ENCODE results near the gene DRC3.

The DRC3 gene

GRCh38 chr17:17970699-17971430, 1.8 kb upstream of the DRC3 start:
- DNase-seq: no peak

DNA sequence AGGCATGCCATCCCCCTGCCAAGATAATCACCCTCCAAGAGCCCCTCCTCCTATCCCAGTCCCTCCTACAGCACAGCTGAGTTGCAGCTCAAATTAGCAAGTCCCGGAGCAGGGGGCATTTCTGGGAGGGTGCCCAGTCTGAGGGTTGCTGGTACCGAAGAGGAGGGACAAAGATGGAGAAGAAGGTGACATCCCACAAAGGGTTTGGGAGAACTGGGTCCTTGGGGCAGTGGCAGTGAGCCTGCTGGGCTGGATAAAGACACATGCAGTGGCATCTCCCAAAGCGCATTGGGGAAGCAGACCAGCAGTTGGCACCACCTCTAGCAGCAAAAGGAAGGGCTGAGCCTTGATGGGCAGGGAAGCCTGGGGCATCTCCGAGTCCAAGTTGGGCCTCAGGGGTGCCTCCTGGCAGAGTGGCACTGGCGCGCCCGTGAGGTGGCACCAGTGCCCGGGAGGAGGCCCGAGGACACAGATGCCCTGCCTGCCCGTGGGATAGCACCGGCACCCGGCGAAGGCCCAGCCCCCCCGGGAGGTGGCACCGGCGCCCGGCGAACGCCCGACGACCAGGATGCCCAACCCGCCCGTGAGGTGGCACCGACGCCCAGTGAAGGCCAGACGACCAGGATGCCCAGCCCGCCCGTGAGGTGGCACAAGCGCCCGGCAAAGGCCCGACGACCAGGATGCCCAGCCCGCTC, 1.1 kb upstream of the DRC3 start:
- no peak for DNase-seq

- DNase-seq: no peak
Measured at GRCh38 chr17:17972952-17973254, 241 bp downstream of the DRC3 start.

DNA sequence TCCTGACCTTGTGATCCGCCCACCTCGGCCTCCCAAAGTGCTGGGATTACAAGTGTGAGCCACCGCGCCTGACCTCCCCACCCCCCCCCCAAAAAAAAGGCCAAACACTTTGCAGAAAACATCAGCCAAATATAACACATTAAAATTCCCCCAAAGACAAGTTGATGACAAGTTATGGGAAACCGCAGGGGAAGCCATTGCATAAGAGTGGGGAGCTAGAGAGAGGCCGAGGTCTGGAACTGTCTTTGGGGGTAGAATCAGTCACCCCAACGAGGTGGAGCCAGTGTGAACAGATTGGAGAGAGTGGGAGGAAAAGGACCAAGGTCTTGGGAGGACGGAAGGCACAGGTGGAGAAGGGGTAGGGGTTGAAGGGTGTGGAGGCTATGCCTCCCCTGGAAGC, 2.8 kb downstream of the DRC3 start:
- no peak for DNase-seq

DNA sequence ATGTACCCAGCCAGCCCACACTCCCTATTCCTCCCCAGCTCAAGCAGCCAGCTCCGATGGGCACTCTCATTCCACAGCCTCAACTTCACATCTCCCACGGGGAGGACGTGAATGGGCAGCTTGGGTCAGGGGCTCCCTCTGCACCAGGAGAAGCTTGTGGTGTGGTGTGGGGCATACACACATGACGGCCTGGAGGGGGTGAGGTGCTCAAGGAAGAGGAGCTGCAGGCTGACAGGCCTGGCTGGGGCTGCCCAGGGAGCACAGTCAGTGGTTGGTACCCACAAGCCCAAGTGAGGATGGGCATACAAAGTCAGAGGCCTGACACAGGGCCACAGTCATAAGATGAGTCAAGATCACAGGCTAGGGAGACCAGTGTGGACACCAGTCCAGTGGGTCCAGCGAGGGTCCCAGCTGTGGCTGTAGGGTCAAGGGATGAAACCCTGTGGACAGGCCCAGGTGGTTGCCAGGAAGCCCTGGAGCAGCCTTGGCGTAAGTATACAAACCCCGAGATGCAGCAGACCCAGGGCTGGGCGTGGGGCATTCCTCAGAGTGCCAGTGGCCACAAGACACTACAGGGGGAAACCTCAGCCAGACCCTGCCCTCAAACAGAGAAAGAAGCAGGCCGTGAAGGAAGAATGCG, 4.4 kb downstream of the DRC3 start:
- no peak for DNase-seq

GRCh38 chr17:17978481-17979424, 6.1 kb downstream of the DRC3 start:
- no peak for DNase-seq

GRCh38 chr17:17979778-17980177, 7.1 kb downstream of the DRC3 start:
- no peak for DNase-seq

DNA sequence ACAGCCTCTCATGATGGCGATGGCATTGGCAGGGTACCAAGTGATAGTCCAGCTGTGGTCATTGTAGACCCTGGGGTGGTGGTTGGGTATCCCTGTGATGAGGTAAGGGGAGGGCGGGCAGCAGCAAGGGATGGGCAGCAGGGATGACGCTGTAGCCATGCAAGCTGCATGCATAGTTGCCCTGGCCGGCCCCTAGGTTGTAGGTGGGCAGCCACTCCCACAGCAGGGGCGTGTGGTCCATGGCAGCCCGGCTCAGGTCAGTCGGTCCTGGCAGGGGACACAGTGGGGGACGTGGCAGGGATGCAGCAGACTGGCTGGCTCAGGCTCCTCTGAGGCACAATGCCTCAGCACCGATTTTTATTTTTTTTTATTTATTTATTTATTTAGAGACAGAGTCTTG, 8.7 kb downstream of the DRC3 start:
- DNase-seq: no peak

- DNase-seq: no peak
Measured at GRCh38 chr17:17982801-17983200, 10.1 kb downstream of the DRC3 start.

GRCh38 chr17:17983376-17983775, 10.7 kb downstream of the DRC3 start:
- no peak for DNase-seq

- DNase-seq: no peak
Measured at GRCh38 chr17:17983776-17984175, 11.1 kb downstream of the DRC3 start.

GRCh38 chr17:17985153-17985552, 12.5 kb downstream of the DRC3 start:
- DNase-seq: no peak

- no peak for DNase-seq
Measured at GRCh38 chr17:17985555-17985954, 12.9 kb downstream of the DRC3 start.

DNA sequence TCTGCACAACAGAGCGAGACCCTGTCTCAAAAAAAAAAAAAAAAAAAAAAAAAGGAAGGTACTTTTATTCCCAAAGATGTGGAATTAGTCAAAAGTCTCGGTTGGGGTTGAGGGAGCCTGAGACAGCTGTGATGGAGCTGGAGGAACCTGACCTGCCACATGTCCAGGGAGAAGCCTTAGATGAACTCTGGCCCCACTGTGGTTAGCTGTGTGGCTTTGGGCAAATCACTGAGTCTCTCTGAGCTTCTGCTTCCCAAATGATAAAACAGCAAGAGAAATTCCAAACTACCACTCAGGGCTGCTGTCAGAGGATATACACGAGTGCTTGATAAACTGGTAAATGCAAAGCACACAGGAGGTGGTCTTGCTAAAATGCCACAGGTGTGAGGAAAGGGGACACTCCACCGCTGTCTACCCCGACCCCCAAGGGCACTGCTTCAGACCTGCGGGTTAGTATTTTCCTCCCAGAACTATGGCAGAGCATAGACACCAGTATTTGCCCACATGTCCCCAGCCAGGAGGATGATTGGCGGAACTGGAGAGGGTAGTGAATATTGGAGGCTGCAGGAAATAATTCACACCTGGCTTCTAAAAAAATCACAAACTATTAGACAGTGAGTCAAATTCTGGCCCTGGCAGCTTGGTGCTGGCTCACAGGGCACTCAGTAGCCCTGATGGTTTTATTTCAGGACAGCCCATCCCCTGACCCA, 14.7 kb downstream of the DRC3 start:
- no peak for DNase-seq

GRCh38 chr17:17987901-17988300, 15.2 kb downstream of the DRC3 start:
- DNase-seq: no peak

DNA sequence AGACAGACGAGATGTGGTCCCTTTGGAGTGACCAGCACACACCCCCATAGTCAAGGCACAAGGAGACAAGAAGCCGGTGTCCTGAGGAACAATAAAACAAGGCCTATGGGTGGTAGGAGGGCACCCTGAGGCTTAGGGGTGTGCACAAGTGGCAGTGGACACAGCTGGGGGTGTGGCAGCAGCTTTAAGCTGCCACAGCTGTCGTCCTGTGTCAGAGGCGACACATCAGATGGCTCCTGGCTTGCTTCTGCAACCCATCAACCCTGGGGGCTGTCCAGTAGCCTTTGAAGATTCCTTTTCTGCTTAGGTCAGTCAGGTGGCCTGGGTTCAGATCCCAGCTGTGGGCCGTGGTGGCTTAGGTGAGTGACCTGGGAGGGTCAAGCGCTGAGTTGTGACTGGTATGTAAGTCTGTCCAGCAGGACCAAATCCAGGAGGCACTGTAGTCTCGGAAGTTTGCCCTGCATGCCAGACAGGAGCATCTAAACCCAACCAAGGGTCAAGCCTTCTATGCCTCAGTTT, 15.8 kb downstream of the DRC3 start:
- DNase-seq: no peak

- no peak for DNase-seq
Measured at GRCh38 chr17:17989081-17989480, 16.4 kb downstream of the DRC3 start.

GRCh38 chr17:17989618-17990017, 17.0 kb downstream of the DRC3 start:
- DNase-seq: no peak

- DNase-seq: no peak
Measured at GRCh38 chr17:17990282-17990681, 17.6 kb downstream of the DRC3 start.

- DNase-seq: no peak
Measured at GRCh38 chr17:17993366-17993765, 20.7 kb downstream of the DRC3 start.

- DNase-seq: no peak
Measured at GRCh38 chr17:17993852-17994251, 21.2 kb downstream of the DRC3 start.
